Osteoblast (primary cell): ENCODE measurements around the gene SULF2. TPM values are rescaled to one million over a fixed set of nuclear protein-coding genes. Genes with fewer than 3 reads are reported as not detected.

Experiments
- DNase-seq: peaks from one replicate; pipeline ENCODE4 v3.0.0; 2011; ENCODE audit warnings: low spot score, mixed read lengths; ENCODE audit not compliant: insufficient read length; ENCODE audit errors: missing footprints
- H2AFZ ChIP-seq: 2 replicates; pipeline ENCODE4 v1.6.0; 2011; ENCODE audit warnings: mild to moderate bottlenecking, low read length
- H3K27ac ChIP-seq: 2 replicates; pipeline ENCODE4 v1.5.1; 2011; ENCODE audit warnings: mild to moderate bottlenecking, low read depth, low read length, moderate library complexity
- H3K27me3 ChIP-seq: 2 replicates; pipeline ENCODE4 v1.6.0; 2012; ENCODE audit warnings: mild to moderate bottlenecking, control low read depth, inconsistent platforms, low read length, moderate library complexity; ENCODE audit not compliant: insufficient read depth
- H3K36me3 ChIP-seq: 2 replicates; pipeline ENCODE4 v1.5.1; 2011; ENCODE audit warnings: mild to moderate bottlenecking, low read length, control low read depth, moderate library complexity; ENCODE audit not compliant: insufficient read depth
- H3K4me1 ChIP-seq: 2 replicates; pipeline ENCODE4 v1.5.1; 2011; ENCODE audit warnings: mild to moderate bottlenecking, low read length, control low read depth, moderate library complexity; ENCODE audit not compliant: insufficient read depth
- H3K4me2 ChIP-seq: 2 replicates; pipeline ENCODE4 v1.6.0; 2011; ENCODE audit warnings: mild to moderate bottlenecking, low read length; ENCODE audit not compliant: insufficient read depth
- H3K4me3 ChIP-seq: fragments of 200-600 bp; sonication (generic); 3 replicates; pipeline ENCODE4 v1.5.1; 2012; ENCODE audit warnings: mild to moderate bottlenecking, low read length, inconsistent platforms; ENCODE audit not compliant: insufficient read depth
- H3K79me2 ChIP-seq: 2 replicates; pipeline ENCODE4 v1.6.0; 2012; ENCODE audit warnings: mild to moderate bottlenecking, low read length, control low read depth, inconsistent platforms; ENCODE audit not compliant: insufficient read depth
- H3K9me3 ChIP-seq: 2 replicates; pipeline ENCODE4 v1.5.1; 2011; ENCODE audit warnings: low read depth, low read length, control low read depth
- H4K20me1 ChIP-seq: 2 replicates; pipeline ENCODE4 v1.6.0; 2012; ENCODE audit warnings: mild to moderate bottlenecking, low read length, control low read depth; ENCODE audit not compliant: insufficient read depth
- total RNA-seq: library from RNA; depleted of rRNA; stranded (reverse); fragments of >200 nt; gene quantifications from 2 replicates; pipeline ENCODE4 v1.2.3, GENCODE V29; 2012
- TF ChIP-seq, protein P1 (sequence below): IDR thresholded peaks from 2 replicates; pipeline ENCODE4 v1.5.1; 2011; ENCODE audit warnings: mild to moderate bottlenecking, low read depth, low read length, moderate library complexity; ENCODE audit errors: extremely low read depth

Gene SULF2
- total RNA-seq, 1 donor, result 102 TPM

DNA sequence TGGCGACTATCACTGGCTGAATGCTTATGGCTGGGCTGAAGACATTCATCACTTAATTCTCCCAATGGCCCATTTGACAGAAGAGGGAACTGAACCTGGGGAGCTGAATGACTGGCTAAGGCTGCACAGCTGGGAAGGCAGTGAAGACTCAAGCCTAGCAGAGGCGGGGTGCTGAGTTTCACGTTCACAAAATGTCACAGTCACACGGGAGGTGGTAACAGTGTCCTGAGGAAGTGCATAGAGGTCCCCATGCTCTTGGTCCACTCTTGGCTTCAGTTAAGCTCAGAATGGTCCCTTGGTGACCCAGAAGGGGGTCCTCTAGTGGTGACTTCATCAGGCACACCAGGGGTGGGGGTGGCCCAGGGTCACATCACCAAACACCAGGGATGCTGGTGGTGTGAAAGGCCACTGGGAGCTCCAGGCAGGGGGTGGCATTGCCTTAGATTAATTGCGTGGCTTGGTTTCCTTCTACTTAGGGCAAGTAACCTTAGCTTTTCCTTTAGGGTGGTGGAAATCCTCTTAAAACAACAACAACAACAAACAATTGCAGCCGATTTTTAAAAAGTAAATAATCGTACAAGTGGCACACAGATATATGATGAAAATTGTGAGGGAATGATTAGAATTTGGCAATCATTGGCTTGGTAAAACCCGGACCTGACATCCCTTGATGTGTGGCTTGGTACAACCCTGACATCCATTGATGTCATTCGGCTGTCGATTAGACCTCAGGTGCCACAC is 45.0 kb downstream of the SULF2 start:
- Histone ChIP-seq H4K20me1 (no peaks in the 10 kb centered on the region), H2AFZ (no peak overlapping the region), H3K36me3 (no peaks in the 10 kb centered on the region), H3K4me1 (no peaks in the 10 kb centered on the region), H3K27ac (no peak overlapping the region), H3K4me2 (no peak overlapping the region), H3K4me3 (no peak overlapping the region), H3K9me3 (no peaks in the 10 kb centered on the region), H3K79me2 (no peaks in the 10 kb centered on the region), H3K27me3 (peaks cover 2% of the 10 kb centered on the region)
- no peak for DNase-seq
- TF ChIP-seq, protein P1, sequence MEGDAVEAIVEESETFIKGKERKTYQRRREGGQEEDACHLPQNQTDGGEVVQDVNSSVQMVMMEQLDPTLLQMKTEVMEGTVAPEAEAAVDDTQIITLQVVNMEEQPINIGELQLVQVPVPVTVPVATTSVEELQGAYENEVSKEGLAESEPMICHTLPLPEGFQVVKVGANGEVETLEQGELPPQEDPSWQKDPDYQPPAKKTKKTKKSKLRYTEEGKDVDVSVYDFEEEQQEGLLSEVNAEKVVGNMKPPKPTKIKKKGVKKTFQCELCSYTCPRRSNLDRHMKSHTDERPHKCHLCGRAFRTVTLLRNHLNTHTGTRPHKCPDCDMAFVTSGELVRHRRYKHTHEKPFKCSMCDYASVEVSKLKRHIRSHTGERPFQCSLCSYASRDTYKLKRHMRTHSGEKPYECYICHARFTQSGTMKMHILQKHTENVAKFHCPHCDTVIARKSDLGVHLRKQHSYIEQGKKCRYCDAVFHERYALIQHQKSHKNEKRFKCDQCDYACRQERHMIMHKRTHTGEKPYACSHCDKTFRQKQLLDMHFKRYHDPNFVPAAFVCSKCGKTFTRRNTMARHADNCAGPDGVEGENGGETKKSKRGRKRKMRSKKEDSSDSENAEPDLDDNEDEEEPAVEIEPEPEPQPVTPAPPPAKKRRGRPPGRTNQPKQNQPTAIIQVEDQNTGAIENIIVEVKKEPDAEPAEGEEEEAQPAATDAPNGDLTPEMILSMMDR, result no peak

DNA sequence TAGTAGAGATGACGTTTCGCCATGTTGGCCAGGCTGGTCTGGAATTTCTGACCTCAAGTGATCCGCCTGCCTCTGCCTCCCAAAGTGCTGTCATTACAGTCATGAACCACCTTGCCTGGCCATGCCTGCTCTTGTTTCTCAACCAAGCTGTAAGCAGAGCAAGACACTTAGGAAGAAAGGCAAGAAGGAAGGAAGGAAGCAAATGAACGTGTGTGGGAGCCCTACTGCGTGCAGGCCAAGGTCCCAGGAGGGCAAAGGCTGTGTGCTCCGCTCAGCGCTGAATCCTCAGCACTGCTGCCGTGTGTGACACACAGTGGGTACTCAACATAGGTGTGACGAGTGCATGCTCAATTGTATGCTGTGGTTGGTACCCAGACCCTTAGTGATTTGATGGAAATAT is 47.4 kb downstream of the SULF2 start:
- Histone ChIP-seq H3K36me3 (no peaks in the 10 kb centered on the region), H3K4me2 (no peak overlapping the region), H3K9me3 (no peaks in the 10 kb centered on the region), H3K79me2 (no peaks in the 10 kb centered on the region), H2AFZ (no peak overlapping the region), H3K4me1 (no peaks in the 10 kb centered on the region), H4K20me1 (no peaks in the 10 kb centered on the region), H3K27ac (no peak overlapping the region), H3K4me3 (no peak overlapping the region), H3K27me3 (peaks cover 11% of the 10 kb centered on the region)
- TF ChIP-seq, protein P1, result no peak
- DNase-seq, result no peak

DNA sequence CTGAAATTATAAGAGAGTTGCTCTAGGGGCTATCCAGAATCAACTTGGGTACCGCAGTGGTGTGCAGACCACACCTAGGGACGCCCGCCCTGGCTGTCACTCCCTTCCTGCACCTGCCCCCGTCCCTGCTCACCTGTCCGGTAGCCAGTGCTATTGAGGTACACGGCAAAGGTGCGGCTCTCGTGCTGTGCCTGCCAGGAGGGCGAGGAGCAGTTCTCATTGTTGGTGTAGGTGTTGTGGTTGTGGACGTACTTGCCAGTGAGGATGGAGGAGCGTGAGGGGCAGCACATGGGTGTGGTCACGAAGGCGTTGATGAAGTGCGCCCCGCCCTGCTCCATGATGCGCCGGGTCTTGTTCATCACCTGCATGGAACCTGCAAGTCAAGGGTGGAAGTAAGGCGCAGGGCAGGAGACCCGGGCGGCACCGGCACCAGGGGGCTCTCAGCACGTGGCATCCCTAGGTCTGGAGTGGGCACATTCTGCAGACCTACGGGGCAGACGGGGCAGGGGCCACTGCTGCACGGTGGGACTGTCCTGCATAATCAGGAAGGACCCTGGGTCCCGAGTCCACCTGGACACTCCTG is 48.6 kb downstream of the SULF2 start:
- H3K27ac ChIP-seq, result no peak overlapping the region
- H3K79me2 ChIP-seq, result no peaks in the 10 kb centered on the region
- no peak overlapping the region for H3K4me2 ChIP-seq
- peaks cover 14% of the 10 kb centered on the region for H3K27me3 ChIP-seq
- H3K4me1 ChIP-seq, result no peaks in the 10 kb centered on the region
- no peak for DNase-seq
- TF ChIP-seq, protein P1, result no peak
- H2AFZ ChIP-seq, result no peak overlapping the region
- H3K36me3 ChIP-seq, result no peaks in the 10 kb centered on the region
- no peaks in the 10 kb centered on the region for H3K9me3 ChIP-seq
- no peaks in the 10 kb centered on the region for H4K20me1 ChIP-seq
- H3K4me3 ChIP-seq, result no peak overlapping the region
